SJSA1 (cell line): Measurements from ENCODE around the gene TFAP2A. TPM values are rescaled to one million over a fixed set of nuclear protein-coding genes. Genes with fewer than 3 reads are reported as not detected.

Experiments used
- DNase-seq, 2 experiments: peaks; one replicate each; pipeline ENCODE4 v3.0.0-alpha.2; 2015 to 2020; ENCODE audit warnings: low spot score in 2 of 2, low read depth in 1 of 2
- H3K27ac ChIP-seq: fragments of 250-450 bp; sonication (Bioruptor Pico); 2 replicates; pipeline ENCODE4 v1.5.1; 2020; ENCODE audit warnings: mild to moderate bottlenecking, moderate library complexity
- H3K27me3 ChIP-seq: fragments of 250-450 bp; sonication (Bioruptor Pico); replicated peaks from 2 replicates; pipeline ENCODE4 v1.5.1; 2020; ENCODE audit warnings: mild to moderate bottlenecking, moderate library complexity
- H3K36me3 ChIP-seq: fragments of 250-450 bp; sonication (Bioruptor Pico); 2 replicates; pipeline ENCODE4 v1.5.1; 2020; ENCODE audit warnings: mild to moderate bottlenecking
- H3K4me1 ChIP-seq: fragments of 250-450 bp; sonication (Bioruptor Pico); replicated peaks from 2 replicates; pipeline ENCODE4 v1.6.1; 2021; ENCODE audit warnings: mild to moderate bottlenecking
- H3K4me3 ChIP-seq: fragments of 250-450 bp; sonication (Bioruptor Pico); 2 replicates; pipeline ENCODE4 v1.5.1; 2020; ENCODE audit warnings: mild to moderate bottlenecking
- H3K9me3 ChIP-seq: fragments of 250-450 bp; sonication (Bioruptor Pico); replicated peaks from 2 replicates; pipeline ENCODE4 v1.5.1; 2020; ENCODE audit warnings: mild to moderate bottlenecking
- total RNA-seq: library from RNA; depleted of rRNA; stranded (reverse); fragments of >200 nt; shearing (Covaris generic); gene quantifications from 2 replicates; pipeline ENCODE4 v1.2.3, GENCODE V29; 2014

The TFAP2A gene
- total RNA-seq, 1 experiment from 2014 or later, result 10.2 TPM

- H3K36me3 ChIP-seq, result no peaks in the 10 kb centered on the region
- peak; percentile 77 to 83 for DNase-seq
- peak overlapping the region; percentile 35 for H3K4me3 ChIP-seq
- no peaks in the 10 kb centered on the region for H3K9me3 ChIP-seq
- H3K27ac ChIP-seq, result peak overlapping the region; percentile 52
- H3K27me3 ChIP-seq, result no peaks in the 10 kb centered on the region
- peaks cover 35% of the 10 kb centered on the region for H3K4me1 ChIP-seq
These were observed 31.4 kb downstream of the TFAP2A start for GRCh38 chr6:10383331-10384090.

GRCh38 chr6:10382728-10383330, 32.0 kb downstream of the TFAP2A start:
- H3K4me3 ChIP-seq, result peak overlapping the region; percentile 35
- H3K9me3 ChIP-seq, result no peaks in the 10 kb centered on the region
- H3K27ac ChIP-seq, result peak overlapping the region; percentile 52
- H3K4me1 ChIP-seq, result peaks cover 35% of the 10 kb centered on the region
- no peak for DNase-seq
- no peaks in the 10 kb centered on the region for H3K27me3 ChIP-seq
- H3K36me3 ChIP-seq, result no peaks in the 10 kb centered on the region

DNA sequence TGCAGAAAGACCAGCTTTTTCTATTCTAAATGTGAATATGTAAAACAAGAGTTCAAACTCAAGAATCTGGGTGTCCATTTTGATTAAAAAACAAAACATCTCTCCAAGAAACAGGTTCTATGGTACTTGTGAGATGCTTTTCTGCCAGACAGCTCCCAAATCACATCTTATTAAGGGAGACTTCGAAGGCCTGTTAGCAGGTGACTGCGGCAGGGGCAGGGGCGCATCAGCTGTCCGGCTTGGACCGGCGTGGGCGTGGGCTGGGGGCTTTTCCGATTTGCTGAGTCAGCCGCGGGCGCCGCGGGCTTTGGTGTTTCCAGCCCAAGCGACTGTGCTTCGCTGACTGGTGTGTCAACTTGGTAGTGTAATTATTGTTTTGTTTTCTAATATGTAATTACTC, 32.6 kb downstream of the TFAP2A start:
- Histone ChIP-seq H3K27ac (no peak overlapping the region), H3K4me3 (no peak overlapping the region), H3K4me1 (peaks cover 34% of the 10 kb centered on the region), H3K9me3 (no peaks in the 10 kb centered on the region), H3K36me3 (no peaks in the 10 kb centered on the region), H3K27me3 (no peaks in the 10 kb centered on the region)
- no peak for DNase-seq

- Histone ChIP-seq H3K4me1 (peaks cover 29% of the 10 kb centered on the region), H3K27ac (no peak overlapping the region), H3K27me3 (no peaks in the 10 kb centered on the region), H3K4me3 (no peak overlapping the region), H3K36me3 (no peaks in the 10 kb centered on the region), H3K9me3 (no peaks in the 10 kb centered on the region)
- no peak for DNase-seq
These were observed 33.1 kb downstream of the TFAP2A start for GRCh38 chr6:10381830-10382208.

GRCh38 chr6:10381133-10381829, 33.6 kb downstream of the TFAP2A start:
- no peaks in the 10 kb centered on the region for H3K36me3 ChIP-seq
- H3K9me3 ChIP-seq, result no peaks in the 10 kb centered on the region
- peaks cover 25% of the 10 kb centered on the region for H3K4me1 ChIP-seq
- H3K27ac ChIP-seq, result no peak overlapping the region
- H3K4me3 ChIP-seq, result no peak overlapping the region
- DNase-seq, result no peak
- H3K27me3 ChIP-seq, result no peaks in the 10 kb centered on the region

DNA sequence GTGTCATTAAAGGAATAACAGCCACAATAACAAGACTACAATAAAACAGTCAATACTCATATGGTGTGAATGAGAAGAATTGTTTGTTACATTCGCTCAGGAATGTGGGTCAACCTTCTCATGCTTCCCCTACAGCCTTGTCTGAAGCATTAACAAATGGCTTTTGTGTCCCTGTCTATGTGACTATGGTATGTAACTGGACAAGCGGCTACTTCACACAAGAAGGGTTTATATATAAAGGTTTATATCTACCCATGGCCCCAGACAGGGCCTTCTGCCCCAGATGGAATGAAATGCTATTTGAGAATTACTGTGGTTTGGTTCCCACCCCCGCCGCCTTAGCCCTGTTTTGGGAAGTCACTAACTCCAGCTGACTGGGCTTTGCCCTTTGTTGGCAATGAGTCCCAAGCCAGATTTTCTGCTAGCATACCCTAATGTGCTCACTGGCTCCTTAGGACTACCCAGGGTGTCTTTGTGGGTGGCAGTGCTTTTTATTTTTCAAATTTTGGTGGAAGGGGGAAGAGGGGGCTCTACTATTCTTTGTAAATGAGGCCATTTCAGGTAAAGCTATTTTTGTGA, 39.4 kb downstream of the TFAP2A start:
- Histone ChIP-seq H3K9me3 (no peaks in the 10 kb centered on the region), H3K27me3 (no peaks in the 10 kb centered on the region), H3K4me3 (no peak overlapping the region), H3K27ac (peak overlapping the region; percentile 74), H3K4me1 (peaks cover 34% of the 10 kb centered on the region), H3K36me3 (no peaks in the 10 kb centered on the region)
- peak; percentile 67 to 82 for DNase-seq

DNA sequence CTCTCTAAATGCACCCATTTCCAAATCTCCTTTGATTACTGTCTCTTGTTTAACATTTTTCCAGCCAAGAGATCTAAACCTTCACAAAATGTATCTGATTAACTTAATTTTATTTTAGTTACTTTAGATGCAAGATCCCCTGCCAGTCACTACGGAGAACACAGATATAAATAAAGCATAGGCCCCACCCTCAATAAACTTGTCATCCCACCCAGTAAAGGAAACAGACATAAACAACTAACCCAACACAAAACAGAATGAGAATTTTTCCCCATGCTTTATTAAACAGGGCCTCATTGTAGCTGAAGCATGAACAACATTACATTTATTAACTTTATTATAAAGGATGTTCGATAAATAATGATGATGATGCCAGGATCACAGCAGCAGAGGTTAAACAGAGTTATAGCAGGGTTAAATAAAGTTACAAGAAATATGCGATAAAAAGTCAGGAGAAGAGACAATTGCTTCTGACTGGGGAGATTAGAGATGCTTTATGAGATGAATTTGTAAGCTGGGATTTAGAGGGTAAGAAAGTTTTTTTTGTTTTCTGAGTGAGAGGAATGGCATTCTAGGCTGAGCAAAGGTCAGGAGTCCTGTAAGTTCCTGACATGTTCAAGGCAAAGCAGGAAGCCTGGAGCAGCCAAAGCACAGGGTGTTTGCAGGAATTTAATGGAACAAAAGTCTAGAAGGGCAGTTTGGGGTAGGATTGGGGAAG, 41.1 kb downstream of the TFAP2A start:
- H3K4me1 ChIP-seq, result peaks cover 44% of the 10 kb centered on the region
- H3K27ac ChIP-seq, result peak overlapping the region; percentile 74
- no peaks in the 10 kb centered on the region for H3K9me3 ChIP-seq
- H3K36me3 ChIP-seq, result no peaks in the 10 kb centered on the region
- DNase-seq, result peak in 1 of 2 experiments; percentile 52
- no peaks in the 10 kb centered on the region for H3K27me3 ChIP-seq
- H3K4me3 ChIP-seq, result no peak overlapping the region

DNA sequence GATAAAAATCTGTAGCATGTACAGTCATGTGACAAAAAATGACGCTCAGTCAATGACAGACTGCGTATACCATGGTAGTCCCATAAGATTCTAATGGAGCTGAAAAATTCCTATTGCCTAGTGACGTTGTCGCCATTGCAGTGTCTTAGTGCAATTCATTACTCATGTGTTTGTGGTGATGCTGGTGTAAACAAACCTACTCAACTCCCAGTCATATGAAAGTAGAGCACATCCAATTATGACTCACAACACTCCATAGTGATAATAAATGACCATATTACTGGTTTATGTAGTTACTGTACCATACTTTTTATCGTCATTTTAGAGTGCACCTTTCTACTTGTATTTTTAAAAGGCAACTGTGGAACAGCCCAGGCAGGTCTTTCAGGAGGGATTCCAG, 45.0 kb downstream of the TFAP2A start:
- H3K4me1 ChIP-seq, result peaks cover 29% of the 10 kb centered on the region
- peaks cover 1% of the 10 kb centered on the region; the same call in 1 of the 2 replicates for H3K9me3 ChIP-seq
- DNase-seq, result peak; percentile 76 to 89
- no peaks in the 10 kb centered on the region for H3K36me3 ChIP-seq
- H3K27me3 ChIP-seq, result no peaks in the 10 kb centered on the region
- H3K4me3 ChIP-seq, result no peak overlapping the region
- H3K27ac ChIP-seq, result peak overlapping the region; percentile 84

- Histone ChIP-seq H3K4me1 (peaks cover 19% of the 10 kb centered on the region), H3K9me3 (peaks cover 7% of the 10 kb centered on the region; the same call in 1 of the 2 replicates)
These were observed 46.0 kb downstream of the TFAP2A start for GRCh38 chr6:10368861-10369260.

DNA sequence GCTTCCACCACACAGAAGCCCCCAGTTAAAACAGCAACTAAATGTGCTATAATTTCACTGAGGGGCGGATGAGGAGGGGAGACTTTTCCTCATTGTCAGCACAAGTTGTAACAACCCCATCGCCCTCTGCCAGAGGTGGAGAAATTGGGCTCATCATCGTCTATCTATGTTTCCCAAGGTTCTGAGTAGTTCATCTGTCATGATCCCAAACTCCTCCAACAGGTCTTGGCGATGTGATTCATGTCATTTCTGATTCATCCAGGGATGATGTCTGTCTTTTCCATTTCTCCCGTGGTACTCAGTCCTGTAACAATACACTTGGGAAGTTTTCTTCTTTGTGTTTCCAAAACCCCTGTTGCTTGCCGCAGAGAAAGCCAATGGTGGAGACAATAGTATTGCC, 51.0 kb downstream of the TFAP2A start:
- Histone ChIP-seq H3K4me1 (no peaks in the 10 kb centered on the region), H3K4me3 (no peak overlapping the region), H3K27ac (no peak overlapping the region), H3K36me3 (no peaks in the 10 kb centered on the region), H3K27me3 (no peaks in the 10 kb centered on the region), H3K9me3 (peaks cover 7% of the 10 kb centered on the region; the same call in 1 of the 2 replicates)
- DNase-seq, result no peak

More at GRCh38 chr6:10368861-10369260, 46.0 kb downstream of the TFAP2A start:
- Histone ChIP-seq H3K27ac (peak overlapping the region; percentile 84), H3K27me3 (no peaks in the 10 kb centered on the region), H3K4me3 (no peak overlapping the region), H3K36me3 (no peaks in the 10 kb centered on the region)
- no peak for DNase-seq

DNA sequence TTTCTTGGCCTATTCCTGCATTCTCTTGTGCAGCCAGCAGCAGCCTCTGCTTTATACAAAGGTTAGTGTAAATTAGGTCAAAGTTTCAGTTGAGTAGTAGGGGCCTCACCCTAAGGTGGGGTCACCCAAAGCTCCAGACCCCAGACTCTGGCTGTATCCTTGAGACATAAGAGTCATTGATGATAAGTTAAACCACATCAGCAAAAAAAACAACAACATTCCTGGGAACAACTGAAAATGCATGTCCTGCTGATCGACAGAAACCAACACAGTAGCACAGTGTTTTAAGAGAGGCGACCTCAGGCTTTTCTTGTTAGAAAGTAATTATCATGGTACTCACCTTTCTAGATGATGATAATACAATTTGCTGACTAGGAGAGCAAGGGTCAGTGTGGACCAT, 52.6 kb downstream of the TFAP2A start:
- H3K4me1 ChIP-seq, result no peaks in the 10 kb centered on the region
- peaks cover 7% of the 10 kb centered on the region; the same call in 1 of the 2 replicates for H3K9me3 ChIP-seq
- H3K27ac ChIP-seq, result no peak overlapping the region
- no peak overlapping the region for H3K4me3 ChIP-seq
- no peaks in the 10 kb centered on the region for H3K27me3 ChIP-seq
- no peaks in the 10 kb centered on the region for H3K36me3 ChIP-seq
- DNase-seq, result no peak

DNA sequence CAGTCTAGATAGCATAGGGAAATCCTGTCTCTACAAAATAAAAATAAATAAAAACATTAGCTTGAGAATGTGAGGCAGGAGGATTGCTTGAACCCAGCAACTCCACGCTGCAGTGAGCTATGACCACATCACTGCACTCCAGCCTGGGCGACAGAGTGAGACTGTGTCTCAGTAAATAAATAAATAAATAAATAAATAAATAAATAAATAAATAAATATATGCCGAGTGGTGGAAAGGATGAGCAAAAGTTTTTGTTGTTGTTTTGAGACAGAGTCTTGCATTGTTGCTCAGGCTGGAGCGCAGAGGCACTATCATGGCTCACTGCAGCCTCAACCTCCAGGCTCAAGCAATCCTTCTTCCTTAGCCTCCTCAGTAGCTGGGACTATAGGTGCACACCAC, 53.4 kb downstream of the TFAP2A start:
- Histone ChIP-seq H3K27ac (no peak overlapping the region), H3K9me3 (peaks cover 7% of the 10 kb centered on the region; the same call in 1 of the 2 replicates), H3K4me1 (no peaks in the 10 kb centered on the region), H3K4me3 (no peak overlapping the region), H3K36me3 (no peaks in the 10 kb centered on the region), H3K27me3 (no peaks in the 10 kb centered on the region)
- DNase-seq, result no peak

DNA sequence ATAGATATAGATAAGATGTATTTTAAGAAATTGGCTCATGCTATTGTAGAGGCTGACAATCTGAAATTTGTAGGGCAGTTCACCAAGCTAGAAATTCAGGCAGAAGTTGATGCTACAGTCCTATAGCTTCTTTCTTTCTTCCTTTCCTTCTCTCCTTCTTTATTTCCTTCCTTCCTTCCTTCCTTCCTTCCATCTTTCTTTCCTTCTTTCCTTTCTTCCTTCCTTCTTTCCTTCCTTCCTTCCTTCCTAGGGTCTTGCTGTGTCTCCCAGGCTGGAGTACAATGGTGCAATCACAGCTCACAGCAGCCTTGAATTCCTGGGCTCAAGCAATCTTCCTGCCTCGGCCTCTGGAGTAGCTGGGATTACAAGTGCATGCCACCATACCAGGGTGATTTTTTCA, 55.3 kb downstream of the TFAP2A start:
- H3K4me3 ChIP-seq, result no peak overlapping the region
- DNase-seq, result no peak
- 0 out of 2 replicates have a peak, but pooled peaks cover 4% of the 10 kb centered on the region for H3K9me3 ChIP-seq
- H3K27ac ChIP-seq, result no peak overlapping the region
- no peaks in the 10 kb centered on the region for H3K27me3 ChIP-seq
- H3K36me3 ChIP-seq, result no peaks in the 10 kb centered on the region
- peaks cover 9% of the 10 kb centered on the region for H3K4me1 ChIP-seq
